NB4 (cell line): Measurements from ENCODE around the gene CD99.

ENCODE experiments used
- CTCF ChIP-seq: IDR thresholded peaks from one replicate; pipeline ENCODE4 v1.5.1; 2012; ENCODE audit warnings: low read depth, low read length
- MAX ChIP-seq: IDR thresholded peaks from 2 replicates; pipeline ENCODE4 v1.6.1; 2011; ENCODE audit warnings: low read depth, low read length
- POLR2A ChIP-seq: IDR thresholded peaks from 2 replicates; pipeline ENCODE4 v1.6.1; 2011; ENCODE audit warnings: mild to moderate bottlenecking; ENCODE audit not compliant: insufficient read length; ENCODE audit errors: extremely low read depth

GRCh38 chrX:2707334-2707760 lies 16.3 kb downstream of the CD99 start:
- no peak for TF ChIP-seq CTCF
- TF ChIP-seq MAX = peak; percentile 89
- TF ChIP-seq POLR2A = no peak
